ENCODE measurements around the gene ARHGAP23.

- no peak for TF ChIP-seq CTCF (conservative IDR thresholded peaks at IDR 0.05; ENCODE audit: low read length)
- no peak for TF ChIP-seq EZH2phosphoT487 (IDR thresholded peaks at IDR 0.05; ENCODE audit: borderline replicate concordance)
These were observed 23.7 kb downstream of the ARHGAP23 start for GRCh38 chr17:38451840-38452529.
